Measurements from ENCODE around the gene RAB5B. TPM values are rescaled to one million over a fixed set of nuclear protein-coding genes. Genes with fewer than 3 reads are reported as not detected.
A peak's percentile ranks its signal among the peaks of the same experiment; 100 is the strongest.

RAB5B gene
- total and polyA plus RNA-seq, 4 donors: 64.5 to 118 (median 91.3) TPM

GRCh38 chr12:55955800-55956508 is 17.9 kb upstream of the RAB5B start:
- 89 to 96% methylated on average over 6 of the region's 6 CpGs for WGBS, 2 donors
- no peaks in the 10 kb centered on the region for H3K27me3 ChIP-seq (ENCODE audit: control insufficient read depth in 3 of 3, insufficient read depth in 3 of 3, low read length in 2 of 3)
- H3K36me3 ChIP-seq (ENCODE audit: control insufficient read depth in 4 of 4, insufficient read depth in 4 of 4, low read length in 4 of 4): peaks cover 0 to 18% (median 7%) of the 10 kb centered on the region in 4 donors
- ATAC-seq (ENCODE audit: insufficient read depth, low FRiP score) (peak; percentile 34), DNase-seq (no peak)
- peaks cover 0 to 3% (median 0%) of the 10 kb centered on the region in 5 donors for H3K4me1 ChIP-seq (ENCODE audit: control insufficient read depth in 5 of 5, insufficient read depth in 5 of 5, low read length in 5 of 5)
- H3K9me3 ChIP-seq (ENCODE audit: control insufficient read depth in 4 of 4, insufficient read depth in 3 of 4, low read length in 3 of 4): peaks cover 0 to 2% (median 0%) of the 10 kb centered on the region in 4 donors
- no peak overlapping the region for H3K9ac ChIP-seq (ENCODE audit: insufficient read depth in 1 of 2, low read length in 2 of 2)
- TF ChIP-seq CTCF (IDR thresholded peaks at IDR 0.05; ENCODE audit: control extremely low read depth, extremely low read depth): no peak
- no peak overlapping the region for H3K4me3 ChIP-seq
- H3K27ac ChIP-seq (ENCODE audit: low read depth in 1 of 2, low read length in 1 of 2): no peak overlapping the region

- peaks cover 0 to 11% (median 5%) of the 10 kb centered on the region in 4 donors for H3K36me3 ChIP-seq (ENCODE audit: control insufficient read depth in 4 of 4, insufficient read depth in 4 of 4, low read length in 4 of 4)
- H3K27me3 ChIP-seq (ENCODE audit: control insufficient read depth in 3 of 3, insufficient read depth in 3 of 3, low read length in 2 of 3): no peaks in the 10 kb centered on the region
- peaks cover 0 to 2% (median 0%) of the 10 kb centered on the region in 4 donors for H3K9me3 ChIP-seq (ENCODE audit: control insufficient read depth in 4 of 4, insufficient read depth in 3 of 4, low read length in 3 of 4)
- 67 to 90% methylated on average over 5 of the region's 5 CpGs for WGBS, 2 donors
- H3K27ac ChIP-seq (ENCODE audit: low read depth in 1 of 2, low read length in 1 of 2): no peak overlapping the region
- H3K4me1 ChIP-seq (ENCODE audit: control insufficient read depth in 5 of 5, insufficient read depth in 5 of 5, low read length in 5 of 5): peaks cover 0 to 3% (median 0%) of the 10 kb centered on the region in 5 donors
- TF ChIP-seq CTCF (IDR thresholded peaks at IDR 0.05; ENCODE audit: control extremely low read depth, extremely low read depth): no peak
- ATAC-seq (ENCODE audit: insufficient read depth, low FRiP score) (peak; percentile 33), DNase-seq (no peak)
- H3K4me3 ChIP-seq: no peak overlapping the region
- no peak overlapping the region for H3K9ac ChIP-seq (ENCODE audit: insufficient read depth in 1 of 2, low read length in 2 of 2)
These were observed 16.6 kb upstream of the RAB5B start for GRCh38 chr12:55957106-55957859.

- H3K4me1 ChIP-seq (ENCODE audit: control insufficient read depth in 5 of 5, insufficient read depth in 5 of 5, low read length in 5 of 5): peaks cover 3 to 20% (median 4%) of the 10 kb centered on the region in 5 donors
- ATAC-seq (ENCODE audit: insufficient read depth, low FRiP score) (no peak), DNase-seq (no peak)
- H3K9me3 ChIP-seq (ENCODE audit: control insufficient read depth in 4 of 4, insufficient read depth in 3 of 4, low read length in 3 of 4): no peaks in the 10 kb centered on the region
- no peaks in the 10 kb centered on the region for H3K27me3 ChIP-seq (ENCODE audit: control insufficient read depth in 3 of 3, insufficient read depth in 3 of 3, low read length in 2 of 3)
- H3K4me3 ChIP-seq: no peak overlapping the region
- peaks cover 0 to 3% (median 1%) of the 10 kb centered on the region in 4 donors for H3K36me3 ChIP-seq (ENCODE audit: control insufficient read depth in 4 of 4, insufficient read depth in 4 of 4, low read length in 4 of 4)
- H3K27ac ChIP-seq (ENCODE audit: low read depth in 1 of 2, low read length in 1 of 2): no peak overlapping the region
- TF ChIP-seq CTCF (IDR thresholded peaks at IDR 0.05; ENCODE audit: control extremely low read depth, extremely low read depth): no peak
- WGBS, 2 donors: 77 to 85% methylated on average over 1 to 2 of the region's 2 CpGs
- H3K9ac ChIP-seq (ENCODE audit: insufficient read depth in 1 of 2, low read length in 2 of 2): no peak overlapping the region
These were observed 10.1 kb upstream of the RAB5B start for GRCh38 chr12:55963760-55964159.

Measured in lung (tissue), 12 donors.